Inflammatory macrophage (primary cell): Measurements from ENCODE around the gene RGS10.

ENCODE experiments used
- DNase-seq, 2 donors: peaks; one replicate each; pipeline ENCODE4 v3.0.0-alpha.2; 2020 to 2022

The RGS10 gene

GRCh38 chr10:119517235-119518141 lies 25.0 kb downstream of the RGS10 start:
- peak; percentile 67 to 79 for DNase-seq

DNA sequence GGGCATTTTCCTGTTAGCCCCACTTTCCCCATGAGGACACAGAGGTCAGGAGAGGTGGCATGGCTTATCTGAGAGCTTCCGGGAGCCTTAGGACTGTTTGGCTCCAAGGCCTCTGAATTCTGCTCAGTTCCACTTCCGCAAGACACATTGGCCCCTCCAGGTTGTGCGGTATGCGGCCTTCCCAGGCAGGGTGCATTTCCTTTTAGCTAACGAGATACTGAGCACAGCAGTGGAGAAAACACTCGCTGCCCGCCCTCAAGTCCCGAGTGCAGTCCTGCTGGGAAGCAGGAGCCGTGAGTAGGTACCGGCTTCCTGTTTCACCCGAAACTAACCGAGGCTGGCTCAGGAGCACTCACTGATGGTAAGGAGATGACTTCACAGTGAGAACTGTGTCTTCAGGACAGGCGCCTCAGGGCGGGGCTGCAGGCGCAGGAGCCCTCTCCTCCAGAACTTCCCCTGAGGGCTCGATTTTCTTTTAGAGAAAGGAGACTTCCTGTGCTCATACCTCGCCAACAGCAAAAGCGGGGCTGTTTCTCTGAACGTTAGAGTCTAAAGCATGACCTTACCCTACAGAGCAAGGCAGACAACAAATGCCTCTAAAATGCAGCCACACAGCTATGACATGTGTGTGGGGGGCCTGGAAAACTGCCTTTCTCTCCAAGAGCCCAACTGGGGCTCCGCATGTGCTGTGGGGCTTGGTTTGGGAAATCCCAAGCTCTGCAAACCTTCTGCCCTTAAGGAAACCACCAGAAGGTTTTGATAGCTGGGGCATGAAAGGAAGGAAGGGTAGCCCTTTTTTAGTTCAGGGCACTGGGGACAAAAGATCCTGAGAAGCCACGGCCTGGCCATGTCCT lies 25.9 kb downstream of the RGS10 start:
- peak; percentile 79 to 94 for DNase-seq

DNA sequence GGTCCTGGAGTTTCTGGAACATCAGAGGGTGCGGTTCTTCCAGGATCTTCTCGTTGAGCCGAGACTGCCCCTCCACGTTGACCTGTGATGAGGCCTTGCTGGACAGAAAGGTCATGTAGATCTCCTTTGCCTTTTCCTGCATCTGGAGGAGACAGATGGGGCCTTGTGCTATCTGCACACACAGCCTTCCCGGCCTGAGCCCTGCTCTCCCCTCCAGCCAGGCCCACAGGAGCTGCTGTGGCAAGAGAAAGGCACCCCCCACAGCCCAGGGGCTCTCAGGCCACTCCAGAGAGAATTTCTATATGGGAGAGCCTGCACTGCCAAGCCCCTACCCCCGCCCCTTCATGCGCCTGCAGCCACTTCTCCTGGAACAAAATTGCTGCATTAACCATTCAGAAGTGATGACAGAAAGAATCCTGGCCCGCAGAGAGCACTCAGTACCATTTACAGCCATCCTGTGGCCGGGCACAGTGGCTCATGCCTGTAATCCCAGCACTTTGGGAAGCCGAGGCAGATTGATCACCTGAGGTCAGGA lies 26.9 kb downstream of the RGS10 start:
- no peak for DNase-seq

DNA sequence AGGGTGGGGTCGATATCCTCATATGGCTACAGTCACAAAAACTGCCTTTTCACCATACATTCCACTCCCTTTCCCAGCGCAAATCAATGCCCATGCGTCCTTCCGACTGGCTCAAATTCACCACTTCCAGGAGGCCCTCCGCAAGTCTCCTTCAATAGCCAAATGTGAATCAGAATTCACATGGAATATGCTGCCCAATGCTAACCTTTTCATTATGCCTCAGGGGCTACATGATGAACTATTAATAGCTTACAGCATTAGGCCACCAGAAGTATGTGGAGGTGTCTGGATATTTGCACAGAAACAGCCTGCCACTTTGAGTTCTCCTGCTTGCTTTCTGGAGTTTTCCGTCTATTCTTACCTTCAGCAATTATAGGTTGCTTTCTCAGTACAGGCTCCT lies 27.7 kb downstream of the RGS10 start:
- no peak for DNase-seq

GRCh38 chr10:119511828-119512515 lies 30.5 kb downstream of the RGS10 start:
- no peak for DNase-seq

GRCh38 chr10:119509909-119510451 lies 32.5 kb downstream of the RGS10 start:
- DNase-seq: no peak

GRCh38 chr10:119507115-119507514 lies 35.4 kb downstream of the RGS10 start:
- no peak for DNase-seq

GRCh38 chr10:119505588-119506315 lies 36.8 kb downstream of the RGS10 start:
- DNase-seq: no peak

DNA sequence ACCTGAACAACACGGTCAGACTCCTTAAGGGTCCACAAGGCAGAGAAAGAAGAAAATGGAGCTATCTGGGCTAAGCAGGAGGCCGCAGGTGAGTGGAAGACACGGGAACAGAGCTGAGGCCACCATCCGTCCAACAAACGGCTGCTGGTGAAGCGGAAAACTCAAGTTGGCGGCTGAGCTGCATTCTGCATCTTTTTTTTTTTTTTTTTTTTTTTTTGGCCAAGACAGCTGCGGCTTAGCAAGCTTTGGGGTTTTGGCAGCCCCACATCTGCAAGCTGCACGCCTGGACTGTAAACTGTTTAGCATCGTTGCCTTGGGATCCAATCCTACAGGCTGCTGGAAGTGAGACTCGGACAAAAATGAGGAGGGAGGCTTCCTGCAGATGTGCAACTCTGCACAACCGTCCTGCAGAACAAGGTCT lies 37.4 kb downstream of the RGS10 start:
- no peak for DNase-seq

DNA sequence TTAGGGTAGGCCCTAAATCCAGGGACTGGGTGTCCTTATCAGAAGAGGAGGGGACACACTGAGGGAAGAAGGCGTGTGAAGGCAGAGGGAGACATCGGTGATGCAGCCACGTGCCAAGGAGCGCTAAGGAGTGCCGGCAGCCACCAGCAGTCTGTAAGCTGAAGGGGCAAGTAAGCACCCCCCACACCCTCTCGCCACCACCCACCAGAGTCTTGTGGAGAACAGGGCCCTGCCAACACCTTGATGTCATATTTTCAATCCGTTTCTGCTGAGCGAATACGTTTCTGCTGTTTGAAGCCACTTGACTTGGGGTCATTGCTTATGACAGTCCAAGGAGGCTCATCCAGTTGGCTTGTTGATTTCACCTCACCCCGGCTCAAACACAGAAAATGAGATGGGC lies 37.9 kb downstream of the RGS10 start:
- no peak for DNase-seq

- DNase-seq: no peak
Observed at GRCh38 chr10:119503821-119504220, 38.7 kb downstream of the RGS10 start.

DNA sequence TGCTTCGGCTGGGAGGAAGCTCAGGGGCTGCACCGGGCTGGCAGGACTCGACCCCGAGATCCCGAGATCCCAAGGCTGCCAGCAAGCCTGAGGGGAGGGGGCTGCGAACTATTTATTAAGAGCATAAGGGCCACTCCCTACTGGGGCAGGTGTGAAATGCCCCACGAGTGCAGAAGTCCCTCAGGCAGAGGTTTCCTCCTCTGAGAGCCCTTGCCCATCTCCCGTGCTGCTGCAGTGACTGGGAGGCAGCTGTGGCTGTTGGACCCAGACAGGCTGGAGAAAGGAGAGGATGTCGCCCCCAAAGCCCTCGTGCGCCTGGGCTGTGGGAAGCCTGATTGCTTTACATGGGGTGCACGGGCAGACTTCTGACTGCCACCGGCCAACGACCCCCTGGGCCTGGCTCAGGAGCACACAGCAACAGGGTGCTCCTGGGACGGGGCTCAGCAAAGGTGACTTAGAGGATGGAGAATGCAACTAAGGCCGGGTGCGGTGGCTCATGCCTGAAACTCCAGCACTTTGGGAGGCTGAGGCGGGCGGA lies 39.8 kb downstream of the RGS10 start:
- no peak for DNase-seq

GRCh38 chr10:119502209-119502608 lies 40.3 kb downstream of the RGS10 start:
- no peak for DNase-seq

- no peak for DNase-seq
Observed at GRCh38 chr10:119501690-119502089, 40.8 kb downstream of the RGS10 start.

GRCh38 chr10:119500821-119501220 lies 41.7 kb downstream of the RGS10 start:
- DNase-seq: no peak

GRCh38 chr10:119500123-119500795 lies 42.3 kb downstream of the RGS10 start:
- no peak for DNase-seq

DNA sequence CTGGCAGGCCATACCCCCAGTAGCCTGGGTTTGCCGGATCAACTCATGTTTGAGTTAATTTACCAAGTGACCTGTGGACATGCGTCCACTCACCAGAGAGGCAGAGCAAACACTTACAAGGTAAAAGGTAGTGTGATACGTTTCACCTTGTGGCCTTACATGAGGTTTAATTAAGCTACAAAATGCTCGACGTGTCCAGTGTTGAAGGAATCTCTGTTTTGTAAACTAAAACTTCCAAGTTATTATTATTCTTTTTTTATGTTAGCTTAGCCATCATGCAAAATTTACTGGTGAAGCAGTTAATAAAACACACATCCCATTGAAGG lies 42.9 kb downstream of the RGS10 start:
- no peak for DNase-seq

DNA sequence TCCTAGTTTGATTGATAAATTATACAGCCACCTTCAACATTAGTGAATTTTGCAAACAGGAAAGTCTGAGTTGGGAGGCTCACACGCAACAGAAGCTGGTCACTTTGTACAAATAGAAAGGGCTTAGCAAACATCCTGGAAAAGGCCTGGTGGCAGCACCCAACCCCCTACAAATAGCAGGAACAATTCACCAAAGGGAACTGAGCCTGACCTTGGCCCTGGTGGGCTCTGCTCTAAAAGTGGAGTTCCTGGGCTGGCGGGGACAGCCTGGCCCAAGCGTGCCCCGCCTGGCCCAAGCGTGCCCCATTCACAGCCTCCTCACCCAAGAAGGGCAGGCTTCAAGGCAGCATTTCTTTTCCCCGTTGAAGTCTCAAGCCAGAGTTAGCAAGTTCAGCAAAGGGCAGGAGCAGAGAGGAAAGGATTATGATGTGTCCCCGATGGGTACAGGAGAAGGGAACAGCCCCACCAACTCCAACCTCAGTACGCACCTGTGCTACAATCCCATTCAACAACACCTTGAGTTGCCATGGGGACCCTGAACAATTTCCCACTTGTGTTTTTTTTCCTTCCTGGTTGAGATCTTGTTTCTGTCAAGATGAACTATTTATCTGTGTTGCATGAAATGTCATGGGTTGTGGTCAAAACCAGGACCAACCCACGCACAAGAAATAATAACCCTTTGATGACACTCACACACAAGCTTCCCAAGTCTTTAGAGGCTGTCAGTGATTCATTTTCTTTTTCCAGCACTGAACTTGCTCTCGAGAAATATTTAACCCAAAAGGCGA lies 43.4 kb downstream of the RGS10 start:
- peak; percentile 12 to 57 for DNase-seq

DNA sequence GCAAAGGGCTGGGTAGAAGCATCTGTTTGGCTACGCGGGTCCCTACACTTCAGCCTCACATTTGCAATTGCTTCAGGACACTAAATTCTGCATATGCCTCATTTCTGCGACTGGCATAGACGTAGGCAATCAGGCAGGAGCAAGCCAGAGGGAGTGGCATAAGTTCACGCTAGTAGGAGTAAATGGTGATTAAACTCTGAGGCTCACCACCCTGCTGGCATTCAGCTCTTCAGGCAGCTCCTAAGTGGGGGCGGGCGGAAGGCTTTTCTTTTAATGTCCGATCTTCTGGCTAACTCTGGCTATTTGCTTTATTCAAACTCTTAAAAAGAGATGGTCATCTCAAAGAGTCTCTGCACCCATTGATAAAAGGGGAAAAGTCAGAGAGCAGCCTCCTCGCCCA lies 45.3 kb downstream of the RGS10 start:
- no peak for DNase-seq

GRCh38 chr10:119496273-119496672 lies 46.2 kb downstream of the RGS10 start:
- DNase-seq: peak in 1 of 2 donors; percentile 64
